HCT116 (cell line): ENCODE data around the gene GALT. TPM values are rescaled to one million over a fixed set of nuclear protein-coding genes. Genes with fewer than 3 reads are reported as not detected.

ENCODE experiments used
- ATAC-seq: fragments of 200-7000 bp; cut with Tn5 transposase; 2 replicates; pipeline ENCODE4 v1.9.1; 2020; ENCODE audit warnings: mild to moderate bottlenecking, moderate library complexity
- BruUV-seq: library from RNA; stranded (reverse); fragments of 400-500 nt; replicated peaks from 2 replicates; lab custom pipeline; 2021; lab: Mats Ljungman, UMichigan
- CTCF ChIA-PET: fragments of 300-600 bp; sonication (Branson Sonifier 250); formaldehyde crosslinking; loops from one replicate; lab custom pipeline; 2021; ENCODE audit warnings: antibody characterized with exemption; lab: Charles Lee
- POLR2A ChIA-PET: fragments of 300-600, 350-600 bp; sonication (Branson Sonifier 250); formaldehyde crosslinking; loops from one replicate; lab custom pipeline; 2021; ENCODE audit warnings: antibody characterized with exemption; lab: Charles Lee
- RAD21 ChIA-PET, 2 experiments: fragments of 300-600 bp; sonication (Branson Sonifier 250); formaldehyde crosslinking; loops; one replicate each; lab custom pipeline; 2023; ENCODE audit warnings: low total read pairs in 2 of 2; ENCODE audit not compliant: uncharacterized antibody in 2 of 2, unreplicated experiment in 2 of 2, low non-redundant PET in 1 of 2; lab: Charles Lee
- DNase-seq: peaks from one replicate; pipeline ENCODE4 v3.0.0-alpha.2; 2010; ENCODE audit warnings: low read depth, low spot score
- H2AFZ ChIP-seq: fragments of 200-600 bp; shearing (Covaris generic), sonication (generic); 2 replicates; pipeline ENCODE4 v1.6.1; 2017; ENCODE audit warnings: low read depth, mixed run types, mixed read lengths, antibody characterized with exemption, low read length; ENCODE audit not compliant: poor library complexity, severe bottlenecking
- H3K27ac ChIP-seq: 2 replicates; pipeline ENCODE4 v1.5.1; 2012; ENCODE audit warnings: low read depth, low read length
- H3K27me3 ChIP-seq: fragments of 200-600 bp; sonication (generic); 2 replicates; pipeline ENCODE4 v1.6.1; 2016; ENCODE audit warnings: mixed run types, low read length, mixed read lengths; ENCODE audit not compliant: insufficient read depth
- H3K36me3 ChIP-seq, 2 experiments: fragments of 200-500 bp in 1 of 2; fragments of 200-600 bp in 1 of 2; sonication (Bioruptor generic) in 1 of 2; sonication (generic) in 1 of 2; 2 replicates each; pipeline versions ENCODE4 v1.5.1 to v1.6.1; 2014 to 2016; ENCODE audit warnings: low read length in 2 of 2, inconsistent platforms in 1 of 2, mixed read lengths in 1 of 2, mixed run types in 1 of 2; ENCODE audit not compliant: insufficient read depth in 2 of 2, control insufficient read depth in 1 of 2
- H3K4me1 ChIP-seq, 2 experiments: fragments of 200-600 bp in 1 of 2; sonication (generic) in 1 of 2; 2 replicates each; pipeline versions ENCODE4 v1.5.1 to v1.6.1; 2012 to 2017; ENCODE audit warnings: low read length in 2 of 2, inconsistent platforms in 1 of 2, mild to moderate bottlenecking in 1 of 2, mixed read lengths in 1 of 2, mixed run types in 1 of 2, moderate library complexity in 1 of 2; ENCODE audit not compliant: insufficient read depth in 2 of 2, control insufficient read depth in 1 of 2
- H3K4me2 ChIP-seq: fragments of 200-600 bp; sonication (generic); 2 replicates; pipeline ENCODE4 v1.6.1; 2017; ENCODE audit warnings: mixed run types, low read length, mixed read lengths
- H3K4me3 ChIP-seq, 2 experiments: fragments of 200-600 bp in 1 of 2; sonication (generic) in 1 of 2; replicated peaks in 1 of 2; 2 replicates each; pipeline ENCODE4 v1.5.1; 2011 to 2016; ENCODE audit warnings: low read length in 2 of 2, control low read depth in 1 of 2, low read depth in 1 of 2, mild to moderate bottlenecking in 1 of 2, mixed read lengths in 1 of 2, mixed run types in 1 of 2
- H3K79me2 ChIP-seq: fragments of 200-600 bp; sonication (generic); 2 replicates; pipeline ENCODE4 v1.6.1; 2017; ENCODE audit warnings: mild to moderate bottlenecking, mixed run types, low read length, moderate library complexity, mixed read lengths; ENCODE audit not compliant: insufficient read depth
- H3K9ac ChIP-seq: fragments of 200-600 bp; sonication (generic); 2 replicates; pipeline ENCODE4 v1.6.1; 2016; ENCODE audit warnings: low read length, mixed read lengths
- H3K9me2 ChIP-seq: fragments of 200-600 bp; sonication (generic), shearing (Covaris generic); 2 replicates; pipeline ENCODE4 v1.6.1; 2017; ENCODE audit warnings: mixed run types, mild to moderate bottlenecking, moderate library complexity; ENCODE audit not compliant: insufficient read depth
- H3K9me3 ChIP-seq, 2 experiments: fragments of 200-500 bp in 1 of 2; fragments of 200-600 bp in 1 of 2; sonication (Bioruptor generic) in 1 of 2; sonication (generic) in 1 of 2; 2 replicates each; pipeline ENCODE4 v1.6.1; 2014 to 2017; ENCODE audit warnings: low read length in 2 of 2, mixed read lengths in 2 of 2, inconsistent platforms in 1 of 2, low read depth in 1 of 2, mild to moderate bottlenecking in 1 of 2, mixed run types in 1 of 2, moderate library complexity in 1 of 2; ENCODE audit not compliant: control insufficient read depth in 1 of 2, insufficient read depth in 1 of 2
- H4K20me1 ChIP-seq: fragments of 200-600 bp; sonication (generic), shearing (Covaris generic); 2 replicates; pipeline ENCODE4 v1.6.1; 2017; ENCODE audit warnings: mixed run types, mild to moderate bottlenecking, moderate library complexity; ENCODE audit not compliant: insufficient read depth
- ATF3 ChIP-seq: IDR thresholded peaks from 2 replicates; pipeline ENCODE4 v1.6.1; 2012
- CBX3 ChIP-seq: IDR thresholded peaks from 2 replicates; pipeline ENCODE4 v1.6.1; 2012; ENCODE audit warnings: low read depth
- CEBPB ChIP-seq: IDR thresholded peaks from 2 replicates; pipeline ENCODE4 v1.6.1; 2012; ENCODE audit warnings: low read depth
- EGR1 ChIP-seq: IDR thresholded peaks from 2 replicates; pipeline ENCODE4 v1.6.1; 2012; ENCODE audit warnings: low read depth
- EZH2 ChIP-seq: fragments of 200-600 bp; sonication (generic); IDR thresholded peaks from 2 replicates; pipeline ENCODE4 v1.6.1; 2017; ENCODE audit warnings: antibody characterized with exemption, mixed run types
- EZH2phosphoT487 ChIP-seq: fragments of 200-600 bp; IDR thresholded peaks from 2 replicates; pipeline ENCODE4 v1.6.1; 2018; ENCODE audit warnings: antibody characterized with exemption, borderline replicate concordance
- JUND ChIP-seq: IDR thresholded peaks from 2 replicates; pipeline ENCODE4 v1.6.1; 2012
- MAX ChIP-seq: IDR thresholded peaks from 2 replicates; pipeline ENCODE4 v1.6.1; 2012
- POLR2A ChIP-seq: IDR thresholded peaks from 2 replicates; pipeline ENCODE4 v1.7.0; 2011; ENCODE audit warnings: borderline replicate concordance; ENCODE audit not compliant: insufficient read depth, insufficient read length; ENCODE audit errors: extremely low read depth
- POLR2AphosphoS5 ChIP-seq: IDR thresholded peaks from 2 replicates; pipeline ENCODE4 v1.6.1; 2011; ENCODE audit warnings: mild to moderate bottlenecking, low read depth, low read length, moderate library complexity
- SP1 ChIP-seq: IDR thresholded peaks from 2 replicates; pipeline ENCODE4 v1.6.1; 2012; ENCODE audit warnings: low read depth
- TCF7L2 ChIP-seq: IDR thresholded peaks from 2 replicates; pipeline ENCODE4 v1.7.0; 2011; ENCODE audit warnings: borderline replicate concordance, inconsistent platforms; ENCODE audit not compliant: insufficient read depth, insufficient read length; ENCODE audit errors: extremely low read depth
- YY1 ChIP-seq: IDR thresholded peaks from 2 replicates; pipeline ENCODE4 v1.6.1; 2011; ENCODE audit warnings: low read length, low read depth, moderate library complexity, mild to moderate bottlenecking; ENCODE audit not compliant: insufficient replicate concordance; ENCODE audit errors: extremely low read depth
- ZBTB33 ChIP-seq: IDR thresholded peaks from 2 replicates; pipeline ENCODE4 v1.6.1; 2011; ENCODE audit warnings: mild to moderate bottlenecking, low read length, moderate library complexity; ENCODE audit not compliant: insufficient replicate concordance; ENCODE audit errors: extremely low read depth
- ZFX ChIP-seq: fragments of 450-650 bp; IDR thresholded peaks from 2 replicates; pipeline ENCODE4 v1.6.1; 2017
- ZNF274 ChIP-seq: fragments of 200-500 bp; sonication (Bioruptor generic); IDR thresholded peaks from 2 replicates; pipeline ENCODE4 v1.6.1; 2014; ENCODE audit warnings: mild to moderate bottlenecking, low read depth, low read length, inconsistent platforms
- intact Hi-C: fragments of 100-400 bp; cut with micrococcal nuclease; formaldehyde crosslinking; loops from 2 replicates; pipeline ENCODE4 v1.10.0; 2022
- total RNA-seq: library from RNA; stranded (reverse); gene quantifications from one replicate; pipeline ENCODE4 v1.2.1, GENCODE V29; 2021; ENCODE audit not compliant: unreplicated experiment

GALT gene
- total RNA-seq, 1 experiment from 2014 or later: 28.2 TPM

DNA sequence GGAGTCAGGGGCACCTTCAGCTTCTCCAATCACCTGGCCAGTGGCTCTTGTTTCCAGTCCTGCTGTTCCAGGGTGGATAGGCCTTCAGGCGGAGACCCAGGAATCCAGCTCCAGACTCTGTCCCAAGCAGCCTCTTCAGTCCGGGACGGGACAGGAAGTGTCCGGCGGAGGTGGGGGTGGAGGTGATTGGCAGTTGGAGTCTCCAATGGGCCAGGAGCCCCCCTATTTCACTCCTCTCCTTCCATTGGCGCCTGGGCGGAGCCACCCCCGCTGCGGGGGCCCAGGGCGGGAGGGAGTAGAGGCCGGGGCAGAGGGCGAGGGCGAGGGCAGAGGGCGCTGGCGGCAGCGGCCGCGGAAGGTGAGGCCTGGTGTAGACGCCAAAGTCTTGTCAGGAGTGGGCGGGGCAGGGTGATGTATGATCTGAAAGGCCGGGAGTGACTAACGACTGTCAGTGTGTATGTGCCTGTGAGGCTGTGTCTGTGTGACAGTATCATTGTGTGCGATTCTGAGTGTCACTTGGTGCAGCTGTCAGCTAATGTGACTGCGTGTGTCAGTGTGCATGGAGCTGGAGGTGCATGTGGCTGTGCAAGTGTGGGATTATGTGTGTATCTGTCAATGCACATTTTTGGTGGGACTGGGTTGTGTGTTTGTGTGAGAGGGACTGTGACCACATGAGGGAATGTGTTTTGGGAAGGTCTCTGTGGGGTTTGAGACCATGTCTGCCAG, 5.6 kb downstream of the GALT start, which contains the start of gene IL11RA:
Gene IL11RA (plus strand): TSS at position 310 of the 726 bp plus-strand sequence. CDS start 3,033 bp downstream, outside the sequence.
- CTCF ChIA-PET: interaction anchor here (0.9 to 1.4 kb wide), 3 partner anchors 13 to 108 kb away, joined by 3 to 4 read pairs (median 4); no protein-coding TSS in a partner anchor
- no TSS peak for BruUV-seq
- H4K20me1 ChIP-seq: no peaks in the 10 kb centered on the region
- ATAC-seq (peak; percentile 94), DNase-seq (peak; percentile 80)
- H3K9me2 ChIP-seq: no peaks in the 10 kb centered on the region
- intact Hi-C loops: no loop called here
- peak within 1 kb of the TSS; percentile 58 for H3K9ac ChIP-seq
- H3K4me1 ChIP-seq: peaks cover 19 to 39% of the 10 kb centered on the region in 2 experiments
- POLR2A ChIA-PET: interaction anchor here (1.3 to 1.5 kb wide), 2 partner anchors 13 to 14 kb away, joined by 5 to 8 read pairs; partner anchors contain the start of gene SIGMAR1
- no peaks in the 10 kb centered on the region for H3K9me3 ChIP-seq
- H3K36me3 ChIP-seq: peaks cover 0 to 6% of the 10 kb centered on the region in 2 experiments; a peak in 1 of 4 replicates
- peak within 1 kb of the TSS; percentile 58 to 61 for H3K4me3 ChIP-seq
- no peaks in the 10 kb centered on the region for H3K27me3 ChIP-seq
- RAD21 ChIA-PET: no interaction called here
- peaks cover 4% of the 10 kb centered on the region; the same call in 1 of the 2 replicates for H3K79me2 ChIP-seq
- TF ChIP-seq TCF7L2 (peak; percentile 63), YY1 (peak; percentile 46), ZFX (peak; percentile 35; the same call in 1 of the 2 replicates), EGR1 (no peak), POLR2AphosphoS5 (peak; percentile 93), POLR2A (peak; percentile 45), SP1 (no peak)
- peak within 1 kb of the TSS; percentile 50 for H3K27ac ChIP-seq
- no peak within 1 kb of the TSS for H2AFZ ChIP-seq
- peak within 1 kb of the TSS; percentile 83 for H3K4me2 ChIP-seq

- Histone ChIP-seq H2AFZ (no peak overlapping the region), H3K27me3 (no peaks in the 10 kb centered on the region), H3K27ac (peak overlapping the region; percentile 50), H3K9ac (peak overlapping the region; percentile 58), H3K9me3 (no peaks in the 10 kb centered on the region), H3K4me3 (peak overlapping the region; percentile 58 to 61), H3K9me2 (no peaks in the 10 kb centered on the region), H3K4me1 (peaks cover 15 to 34% of the 10 kb centered on the region in 2 experiments), H3K36me3 (peaks cover 0 to 6% of the 10 kb centered on the region in 2 experiments; a peak in 1 of 4 replicates), H3K79me2 (no peaks in the 10 kb centered on the region), H4K20me1 (no peaks in the 10 kb centered on the region), H3K4me2 (peak overlapping the region; percentile 83)
- BruUV-seq: no TSS peak
- POLR2A ChIA-PET: interaction anchor here (1.3 to 1.5 kb wide), 2 partner anchors 12 to 15 kb away, joined by 5 to 8 read pairs; partner anchors contain the start of gene SIGMAR1
- CTCF ChIA-PET: no interaction called here
- ATAC-seq (0 out of 2 replicates have a peak, but pooled peaks have one; percentile 1), DNase-seq (no peak)
- RAD21 ChIA-PET: no interaction called here
- intact Hi-C loops: no loop called here
- no peak for TF ChIP-seq POLR2AphosphoS5
- TF ChIP-seq JUND: no peak
- TF ChIP-seq POLR2A: no peak
- TF ChIP-seq EZH2phosphoT487: no peak
- no peak for TF ChIP-seq TCF7L2
- TF ChIP-seq ZNF274: no peak
- no peak for TF ChIP-seq ATF3
- TF ChIP-seq CEBPB: no peak
- no peak for TF ChIP-seq MAX
- TF ChIP-seq CBX3: no peak
- TF ChIP-seq ZFX: no peak
- TF ChIP-seq EZH2: no peak
- TF ChIP-seq ZBTB33: no peak
- no peak for TF ChIP-seq YY1
Measured at GRCh38 chr9:34652602-34653000, 6.1 kb downstream of the GALT start.
